Measurements from ENCODE around the gene GPX4.

GPX4 gene

GRCh38 chr19:1146858-1147780 is 43.3 kb downstream of the GPX4 start:
- TF ChIP-seq CTCF (conservative IDR thresholded peaks at IDR 0.05; ENCODE audit: low read depth, low read length) = no peak

DNA sequence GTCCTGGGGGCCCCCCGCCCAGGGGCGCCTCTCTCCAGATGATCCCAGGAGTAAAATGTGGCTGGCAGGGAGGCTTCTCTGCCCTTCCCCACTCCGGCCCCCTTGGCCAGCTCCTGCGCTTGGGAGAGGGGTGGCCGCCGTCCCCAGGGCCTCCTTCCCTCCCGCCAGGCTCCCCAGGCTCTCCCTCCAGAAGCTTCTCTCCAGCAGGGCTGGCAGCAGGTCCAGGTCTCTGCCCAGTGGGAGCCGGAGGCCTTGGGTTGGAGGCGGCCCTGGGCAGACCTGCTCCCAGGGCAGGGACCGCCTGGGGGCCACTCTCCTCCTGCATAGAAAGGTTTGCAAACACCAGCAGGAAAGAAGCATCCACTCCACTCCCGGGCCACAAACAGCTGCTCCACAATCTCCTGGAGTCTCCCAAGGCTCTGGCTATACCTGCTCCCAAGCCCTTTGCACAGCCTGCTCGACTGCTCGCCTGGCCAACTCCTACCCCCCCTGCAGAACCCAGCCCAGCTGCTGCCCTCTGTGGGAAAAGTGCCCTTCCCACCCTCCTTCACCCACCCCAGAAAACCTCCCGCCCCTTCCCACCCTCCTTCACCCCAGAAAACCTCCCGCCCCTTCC is 44.2 kb downstream of the GPX4 start:
- TF ChIP-seq CTCF (conservative IDR thresholded peaks at IDR 0.05; ENCODE audit: low read depth, low read length) = no peak
- DNase-seq (ENCODE audit: low read depth) = no peak
- H3K4me3 ChIP-seq (ENCODE audit: low read depth, low read length) = no peak overlapping the region

More at GRCh38 chr19:1146858-1147780, 43.3 kb downstream of the GPX4 start:
- no peak for DNase-seq (ENCODE audit: low read depth)
- H3K4me3 ChIP-seq (ENCODE audit: low read depth, low read length) = no peak overlapping the region

- no peak overlapping the region for H3K4me3 ChIP-seq (ENCODE audit: low read depth, low read length)
Measured at GRCh38 chr19:1149259-1150045, 45.7 kb downstream of the GPX4 start.

GRCh38 chr19:1150333-1151036 is 46.7 kb downstream of the GPX4 start:
- no peak for DNase-seq (ENCODE audit: low read depth)
- no peak overlapping the region for H3K4me3 ChIP-seq (ENCODE audit: low read depth, low read length)
- TF ChIP-seq CTCF (conservative IDR thresholded peaks at IDR 0.05; ENCODE audit: low read depth, low read length) = no peak

More at GRCh38 chr19:1149259-1150045, 45.7 kb downstream of the GPX4 start:
- no peak for TF ChIP-seq CTCF (conservative IDR thresholded peaks at IDR 0.05; ENCODE audit: low read depth, low read length)
- no peak for DNase-seq (ENCODE audit: low read depth)

DNA sequence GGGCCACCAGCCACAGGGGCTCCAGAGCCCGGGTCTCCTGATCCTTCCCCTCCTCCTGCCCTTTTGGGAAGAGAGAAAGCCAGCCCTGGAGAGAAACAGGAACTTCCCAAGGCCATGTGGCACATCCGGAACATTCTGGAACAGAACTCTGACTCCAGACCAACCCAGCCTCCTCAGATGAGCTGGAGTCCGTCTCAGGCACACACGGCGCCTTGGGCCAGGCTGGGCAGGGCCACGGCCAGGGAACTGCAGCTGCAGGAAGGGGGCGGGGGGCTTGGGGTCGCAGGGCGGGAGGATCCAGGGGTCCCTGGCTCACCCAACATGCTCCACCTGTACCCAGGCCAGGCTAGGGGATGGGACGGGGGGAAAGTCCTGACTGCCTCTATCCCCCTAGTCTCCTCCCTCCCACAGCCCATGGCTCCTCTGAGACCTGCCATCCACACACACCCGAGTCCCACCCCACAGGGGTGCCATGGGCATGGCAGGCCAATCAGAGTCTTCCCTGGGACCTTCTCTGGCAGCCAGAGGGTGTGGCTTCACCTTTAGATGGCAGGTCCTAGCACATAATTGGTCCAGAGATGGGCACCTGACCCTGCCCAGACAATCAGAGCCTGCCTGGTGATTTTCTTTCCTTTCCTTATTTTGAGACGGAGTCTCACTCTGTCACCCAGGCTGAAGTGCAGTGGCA is 47.4 kb downstream of the GPX4 start:
- TF ChIP-seq CTCF (conservative IDR thresholded peaks at IDR 0.05; ENCODE audit: low read depth, low read length) = no peak
- no peak overlapping the region for H3K4me3 ChIP-seq (ENCODE audit: low read depth, low read length)
- DNase-seq (ENCODE audit: low read depth) = no peak
